ENCODE results near the gene HYAL4. TPM values are rescaled to one million over a fixed set of nuclear protein-coding genes. Genes with fewer than 3 reads are reported as not detected.

The HYAL4 gene
- total RNA-seq, 1 experiment from 2014 or later: not detected

- no peak overlapping the region for H3K27ac ChIP-seq (ENCODE audit: low read length)
- ATAC-seq (no peak), DNase-seq (ENCODE audit: low read depth, low spot score) (no peak)
- H3K36me3 ChIP-seq (ENCODE audit: control insufficient read depth, insufficient read depth, low read length): no peaks in the 10 kb centered on the region
- intact Hi-C loops (cut with micrococcal nuclease; ENCODE audit: unreplicated experiment) (no loop called here), in situ Hi-C loops (cut with HindIII; ENCODE audit: low pct_unique_long_range_greater_than_20kb, low sequenced_read_pairs) (no loop called here)
- BruUV-seq (replicated peaks): no TSS peak
- H3K9me3 ChIP-seq (ENCODE audit: control insufficient read depth, insufficient read depth, low read depth, low read length): no peaks in the 10 kb centered on the region
- ChIA-PET POLR2A (no interaction called here), CTCF (no interaction called here)
- no peaks in the 10 kb centered on the region for H3K4me1 ChIP-seq (ENCODE audit: control insufficient read depth, insufficient read depth, low read length)
- TF ChIP-seq POLR2AphosphoS5 (IDR thresholded peaks at IDR 0.05; ENCODE audit: low read depth, low read length) (no peak), REST (IDR thresholded peaks at IDR 0.05; ENCODE audit: insufficient read depth in 1 of 2, low read depth in 2 of 2, low read length in 1 of 2) (no peak), SIN3A (IDR thresholded peaks at IDR 0.05; ENCODE audit: borderline replicate concordance, insufficient read depth, low read depth, low read length) (no peak), CTCF (IDR thresholded peaks at IDR 0.05) (no peak), TCF7L2 (IDR thresholded peaks at IDR 0.05; ENCODE audit: low read depth, low read length) (no peak)
- no peak overlapping the region for H3K4me3 ChIP-seq (ENCODE audit: low read depth in 2 of 2, low read length in 2 of 2)
- H3K27me3 ChIP-seq (ENCODE audit: control insufficient read depth, insufficient read depth, low read length): no peaks in the 10 kb centered on the region
Observed at GRCh38 chr7:123809471-123809870, 35.5 kb upstream of the HYAL4 start.

GRCh38 chr7:123811056-123811455 is 33.9 kb upstream of the HYAL4 start:
- BruUV-seq (replicated peaks): no TSS peak
- ChIA-PET POLR2A (no interaction called here), CTCF (no interaction called here)
- intact Hi-C loops (cut with micrococcal nuclease; ENCODE audit: unreplicated experiment) (no loop called here), in situ Hi-C loops (cut with HindIII; ENCODE audit: low pct_unique_long_range_greater_than_20kb, low sequenced_read_pairs) (no loop called here)
- DNase-seq (ENCODE audit: low read depth, low spot score): no peak
- H3K9me3 ChIP-seq (ENCODE audit: control insufficient read depth, insufficient read depth, low read depth, low read length): no peaks in the 10 kb centered on the region
- H3K36me3 ChIP-seq (ENCODE audit: control insufficient read depth, insufficient read depth, low read length): no peaks in the 10 kb centered on the region
- H3K27me3 ChIP-seq (ENCODE audit: control insufficient read depth, insufficient read depth, low read length): no peaks in the 10 kb centered on the region
- H3K4me3 ChIP-seq (ENCODE audit: low read depth in 2 of 2, low read length in 2 of 2): no peak overlapping the region
- ATAC-seq: no peak
- TF ChIP-seq REST (IDR thresholded peaks at IDR 0.05; ENCODE audit: insufficient read depth in 1 of 2, low read depth in 2 of 2, low read length in 1 of 2) (no peak), SIN3A (IDR thresholded peaks at IDR 0.05; ENCODE audit: borderline replicate concordance, insufficient read depth, low read depth, low read length) (no peak), POLR2AphosphoS5 (IDR thresholded peaks at IDR 0.05; ENCODE audit: low read depth, low read length) (no peak)
- no peaks in the 10 kb centered on the region for H3K4me1 ChIP-seq (ENCODE audit: control insufficient read depth, insufficient read depth, low read length)
- no peak overlapping the region for H3K27ac ChIP-seq (ENCODE audit: low read length)

Data from Panc1 (cell line).